ENCODE data around the gene CDK17.

Gene CDK17

DNA sequence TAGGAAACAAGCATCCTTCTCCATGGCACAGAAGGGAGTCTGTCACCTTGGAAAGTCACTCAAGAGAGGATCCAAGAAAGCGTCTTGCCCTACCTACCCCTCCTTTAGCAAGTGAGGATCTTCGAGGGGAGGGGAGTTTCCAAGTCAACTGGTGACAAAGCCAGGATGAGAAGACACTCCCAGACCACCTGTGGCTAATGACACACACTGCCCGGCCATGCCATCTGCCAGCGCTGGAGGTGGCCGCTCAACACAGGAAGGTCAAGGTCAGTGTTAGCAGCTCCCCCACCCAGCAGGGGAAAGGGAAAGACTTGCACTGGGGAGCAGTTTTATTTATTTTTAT is 164.8 kb downstream of the CDK17 start:
- no peak for DNase-seq

- no peak for DNase-seq
Measured at GRCh38 chr12:96234591-96235483, 165.4 kb downstream of the CDK17 start.

DNA sequence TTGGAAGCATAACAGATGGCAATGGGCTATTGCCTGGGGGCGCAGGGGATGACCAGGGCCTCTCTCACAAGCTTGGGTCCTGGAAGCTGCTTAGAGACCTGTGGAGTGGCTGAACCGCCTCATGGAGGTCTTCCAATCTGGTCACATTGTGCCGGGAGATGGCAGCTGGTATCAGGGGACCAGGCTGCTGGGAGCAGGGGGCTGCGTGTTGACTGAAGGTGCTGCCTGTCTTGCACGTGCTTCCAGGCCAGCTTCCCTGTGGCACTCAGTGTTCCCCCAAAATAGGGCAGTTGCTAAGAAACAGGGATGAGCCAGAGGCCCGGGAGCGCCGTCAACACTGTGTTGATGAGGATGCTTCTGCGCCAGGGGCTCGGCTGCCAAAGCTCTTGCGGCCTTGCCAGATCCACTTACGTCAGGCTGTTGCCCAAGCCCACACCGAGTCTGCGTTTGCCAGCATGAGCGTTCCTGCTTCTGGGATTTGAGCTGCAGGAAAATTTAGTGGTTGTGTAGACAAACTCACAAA is 166.2 kb downstream of the CDK17 start:
- no peak for DNase-seq

- no peak for DNase-seq
Measured at GRCh38 chr12:96233168-96233567, 167.1 kb downstream of the CDK17 start.

GRCh38 chr12:96230646-96231045 is 169.6 kb downstream of the CDK17 start:
- no peak for DNase-seq

- no peak for DNase-seq
Measured at GRCh38 chr12:96228566-96229248, 171.5 kb downstream of the CDK17 start.
